ENCODE measurements around the gene CLEC4C.

The CLEC4C gene

GRCh38 chr12:7719946-7720730 lies 27.0 kb downstream of the CLEC4C start:
- no peak for DNase-seq

- DNase-seq: no peak
Measured at GRCh38 chr12:7716381-7716780, 30.8 kb downstream of the CLEC4C start.

GRCh38 chr12:7712841-7713442 lies 34.2 kb downstream of the CLEC4C start:
- no peak for DNase-seq

- no peak for DNase-seq
Measured at GRCh38 chr12:7711133-7711532, 36.0 kb downstream of the CLEC4C start, which contains the start of gene DPPA3. Gene DPPA3, plus strand, starts transcription at chr12:7711433. Its CDS starts 138 bp downstream, at chr12:7711571.

GRCh38 chr12:7709969-7710675 lies 37.1 kb downstream of the CLEC4C start:
- no peak for DNase-seq

GRCh38 chr12:7705846-7706245 lies 41.3 kb downstream of the CLEC4C start:
- DNase-seq: no peak

GRCh38 chr12:7695566-7696197 lies 51.5 kb downstream of the CLEC4C start, which contains the start of gene GDF3:
Gene GDF3, minus strand, starts transcription at chr12:7695775. Its CDS starts 47 bp downstream, at chr12:7695728.
- no peak for DNase-seq

- DNase-seq: no peak
Measured at GRCh38 chr12:7695237-7695560, 52.0 kb downstream of the CLEC4C start.

- DNase-seq: no peak
Measured at GRCh38 chr12:7694556-7695236, 52.5 kb downstream of the CLEC4C start.

DNA sequence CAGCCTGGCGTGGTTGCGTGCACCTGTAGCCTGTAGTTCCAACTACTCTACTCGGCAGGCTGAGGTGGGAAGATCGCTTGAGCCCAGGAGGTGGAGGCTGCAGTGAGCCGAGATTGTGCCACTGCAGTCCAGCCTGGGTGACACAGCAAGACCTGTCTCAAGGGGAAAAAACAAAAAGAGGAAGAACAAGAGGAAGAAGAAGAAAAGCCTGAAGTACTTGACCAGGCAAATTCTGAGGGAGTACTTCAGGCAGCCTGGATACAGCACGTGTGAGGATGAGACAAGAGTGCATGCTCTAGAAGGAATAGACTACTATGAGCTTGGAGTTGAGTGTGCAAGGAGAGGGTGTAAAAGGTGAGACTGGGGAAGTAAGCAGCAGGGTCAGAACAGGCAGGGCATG lies 53.4 kb downstream of the CLEC4C start:
- DNase-seq: no peak

DNA sequence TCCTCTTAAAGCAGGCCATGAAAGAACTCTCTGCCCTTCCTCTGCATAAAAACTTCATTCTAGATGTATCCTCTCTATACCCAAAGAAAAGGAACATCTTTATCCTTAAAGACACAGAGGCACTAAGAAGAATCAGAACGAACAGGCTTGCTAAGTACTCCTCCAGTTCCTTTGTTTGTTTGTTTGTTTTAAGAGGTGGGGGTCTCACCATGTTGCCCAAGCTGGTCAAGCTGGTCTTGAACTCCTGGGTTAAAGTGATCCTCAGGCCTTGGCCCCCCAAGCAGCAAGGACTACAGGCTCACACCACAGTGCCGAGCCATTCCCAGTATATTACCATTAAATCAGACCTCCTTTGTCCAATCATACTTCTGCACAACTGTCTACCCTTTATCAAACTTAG lies 65.6 kb downstream of the CLEC4C start:
- DNase-seq: no peak

Measured in NCI-H1048 (cell line).